HepG2 (cell line): ENCODE data around the gene ETS2. TPM values are rescaled to one million over a fixed set of nuclear protein-coding genes. Genes with fewer than 3 reads are reported as not detected.

Experiments used
- ATAC-seq: fragments of 200-7000 bp; cut with Tn5 transposase; 3 replicates; pipeline ENCODE4 v1.9.1; 2020; ENCODE audit warnings: mild to moderate bottlenecking, moderate library complexity
- BruUV-seq: library from RNA; stranded (reverse); fragments of 400-500 nt; replicated peaks from 2 replicates; lab custom pipeline; 2021; lab: Mats Ljungman, UMichigan
- CTCF ChIA-PET: fragments of 300-600 bp; formaldehyde crosslinking; extraction: SDS; loops from one replicate; lab custom pipeline; 2021; ENCODE audit warnings: low total read pairs, inconsistent platforms, low intra/inter-chr PET ratio; lab: Yijun Ruan, JAX
- POLR2A ChIA-PET: fragments of 350-600 bp; sonication (Branson Sonifier 250); formaldehyde crosslinking; loops from one replicate; lab custom pipeline; 2020; ENCODE audit warnings: antibody characterized with exemption, inconsistent platforms; lab: Yijun Ruan, JAX
- DNase-seq: peaks from one replicate; pipeline ENCODE4 v3.0.0-alpha.2; 2015; ENCODE audit warnings: low spot score
- FAIRE-seq: peaks from 3 replicates; lab custom pipeline; 2011; peaks lifted over from hg19 to GRCh38; lab: Jason Lieb, UNC
- H2AFZ ChIP-seq: one replicate; pipeline ENCODE4 v1.6.1; 2011; ENCODE audit warnings: low read length, inconsistent platforms
- H3K27ac ChIP-seq: fragments of 300-600 bp; 3 replicates; pipeline ENCODE4 v1.8.0; 2011; ENCODE audit warnings: mixed run types, mild to moderate bottlenecking, mixed read lengths, low read length, inconsistent platforms; ENCODE audit not compliant: insufficient read depth; ENCODE audit errors: extremely low read length
- H3K27me3 ChIP-seq, 2 experiments: fragments of 200-600 bp in 1 of 2; 2 replicates in 1 of 2; 3 replicates in 1 of 2; pipeline versions ENCODE4 v1.6.0 to v1.8.0; 2011; ENCODE audit warnings: low read length in 2 of 2, mild to moderate bottlenecking in 2 of 2, moderate library complexity in 2 of 2, inconsistent platforms in 1 of 2; ENCODE audit not compliant: insufficient read depth in 2 of 2, control insufficient read depth in 1 of 2
- H3K36me3 ChIP-seq, 2 experiments: fragments of 200-600 bp in 1 of 2; replicated peaks in 1 of 2; 2 replicates in 1 of 2; 3 replicates in 1 of 2; pipeline versions ENCODE4 v1.5.1 to v1.8.0; 2011; ENCODE audit warnings: low read length in 2 of 2, inconsistent platforms in 1 of 2; ENCODE audit not compliant: insufficient read depth in 2 of 2, control insufficient read depth in 1 of 2
- H3K4me1 ChIP-seq: 2 replicates; pipeline ENCODE4 v1.5.1; 2012; ENCODE audit warnings: low read length, inconsistent platforms; ENCODE audit not compliant: insufficient read depth
- H3K4me2 ChIP-seq: 2 replicates; pipeline ENCODE4 v1.6.0; 2011; ENCODE audit warnings: low read depth, low read length, inconsistent platforms
- H3K4me3 ChIP-seq, 3 experiments: fragments of 200-600 bp in 1 of 3; sonication (generic), shearing (Covaris generic) in 1 of 3; replicated peaks in 1 of 3; 2 replicates each; pipeline ENCODE4 v1.5.1; 2011 to 2016; ENCODE audit warnings: low read length in 3 of 3, inconsistent platforms in 2 of 3, low read depth in 2 of 3, mild to moderate bottlenecking in 2 of 3, control low read depth in 1 of 3, mixed read lengths in 1 of 3; ENCODE audit not compliant: insufficient read depth in 1 of 3
- H3K79me2 ChIP-seq: one replicate; pipeline ENCODE4 v1.6.1; 2011; ENCODE audit warnings: low read length, inconsistent platforms; ENCODE audit not compliant: insufficient read depth
- H3K9ac ChIP-seq: 2 replicates; pipeline ENCODE4 v1.6.0; 2011; ENCODE audit warnings: mild to moderate bottlenecking, low read depth, low read length, inconsistent platforms; ENCODE audit not compliant: insufficient read depth
- H3K9me3 ChIP-seq: 2 replicates; pipeline ENCODE4 v1.5.1; 2012; ENCODE audit warnings: mild to moderate bottlenecking, low read length
- H4K20me1 ChIP-seq: 2 replicates; pipeline ENCODE4 v1.6.0; 2011; ENCODE audit warnings: inconsistent platforms, mild to moderate bottlenecking, low read length, moderate library complexity; ENCODE audit not compliant: insufficient read depth
- CEBPB ChIP-seq: IDR thresholded peaks from 2 replicates; pipeline ENCODE4 v1.6.1; 2011; ENCODE audit warnings: low read depth, low read length, improper control_type of control experiment, borderline replicate concordance
- CTCF ChIP-seq: sonication (generic); formaldehyde crosslinking; IDR thresholded peaks from 2 replicates; pipeline ENCODE4 v1.5.0; 2020; ENCODE audit warnings: mild to moderate bottlenecking, missing genetic modification reagents, moderate library complexity
- KDM5B ChIP-seq: sonication (generic); formaldehyde crosslinking; IDR thresholded peaks from 2 replicates; pipeline ENCODE4 v1.4.0; 2020; ENCODE audit warnings: missing genetic modification reagents, mild to moderate bottlenecking, borderline replicate concordance
- PAF1 ChIP-seq: IDR thresholded peaks from 2 replicates; pipeline ENCODE4 v1.6.1; 2016; ENCODE audit warnings: missing genetic modification reagents, missing compliant biosample characterization
- WGBS: methylation state at CpG from one replicate; pipeline ENCODE4 v1.1.6; 2017; ENCODE audit warnings: low lambda C conversion rate; 5-methylcytosine and 5-hydroxymethylcytosine counted together
- in situ Hi-C: cut with HindIII; loops from 2 replicates; pipeline ENCODE4 v1.10.0; 2017; ENCODE audit warnings: low pct_unique_long_range_greater_than_20kb; ENCODE audit not compliant: extremely low pct_ligation_motif_present
- intact Hi-C: fragments of 100-400 bp; cut with micrococcal nuclease; formaldehyde crosslinking; loops from one replicate; pipeline ENCODE4 v1.10.0; 2022; ENCODE audit not compliant: unreplicated experiment
- polyA plus RNA-seq, 8 experiments: library from polyadenylated mRNA; depleted of rRNA in 3 of 8; stranded (reverse) in 7 of 8; unstranded in 1 of 8; fragments of >200 nt; fragmentation: Illumina TruSeq in 4 of 8; extraction: Trizol in 4 of 8; gene quantifications; 2 replicates each; pipeline versions ENCODE4 v1.2.1 to v1.2.3, GENCODE V29; 2011 to 2016; ENCODE audit warnings: low read depth in 4 of 8, missing spikeins in 1 of 8, mixed read lengths in 1 of 8; ENCODE audit not compliant: insufficient read depth in 1 of 8
- total RNA-seq, 5 experiments: library from RNA; depleted of rRNA; stranded (reverse); fragments of >200 nt; fragmentation: Illumina TruSeq; extraction: Trizol; gene quantifications; 2 replicates each; pipeline ENCODE4 v1.2.3, GENCODE V29; 2016; ENCODE audit warnings: low read depth in 1 of 5

ETS2 gene
- total and polyA plus RNA-seq, 2 of the 13 experiments (the other 11 are each of a cell fraction or from before 2014, with no cell fraction given), result 24.6 to 64.4 TPM

- no peak overlapping the region for H3K27ac ChIP-seq
- POLR2A ChIA-PET, result no interaction called here
- H3K36me3 ChIP-seq, result no peaks in the 10 kb centered on the region
- H3K4me1 ChIP-seq, result peaks cover 33% of the 10 kb centered on the region
- DNase-seq (no peak), FAIRE-seq (no peak), ATAC-seq (no peak)
- H3K9ac ChIP-seq, result no peak overlapping the region
- no peak overlapping the region for H3K4me2 ChIP-seq
- CTCF ChIA-PET, result no interaction called here
- in situ Hi-C loops, result no loop called here
- BruUV-seq, result no TSS peak
- no peaks in the 10 kb centered on the region for H3K27me3 ChIP-seq
- WGBS, result 68% methylated on average over 9 of the region's 9 CpGs
- H3K4me3 ChIP-seq, result no peak overlapping the region
- 0 out of 2 replicates have a peak, but pooled peaks cover 5% of the 10 kb centered on the region for H3K9me3 ChIP-seq
- H4K20me1 ChIP-seq, result no peaks in the 10 kb centered on the region
- H2AFZ ChIP-seq, result no peak overlapping the region
- intact Hi-C loops, result no loop called here
- H3K79me2 ChIP-seq, result no peaks in the 10 kb centered on the region
- TF ChIP-seq PAF1 (CRISPR knock-in tag) (no peak), CTCF (CRISPR knock-in tag) (no peak), CEBPB (0 out of 2 replicates have a peak, but pooled peaks have one; percentile 25), KDM5B (0 out of 2 replicates have a peak, but pooled peaks have one; percentile 5)
Observed at GRCh38 chr21:38839328-38840286, 33.9 kb downstream of the ETS2 start.
